Peyer's patch (tissue), 4 donors: ENCODE results near the gene IL22RA1. TPM values are rescaled to one million over a fixed set of nuclear protein-coding genes. Genes with fewer than 3 reads are reported as not detected.

Experiments
- DNase-seq, 3 donors: peaks; one replicate each; pipeline ENCODE4 v3.0.0-alpha.2; 2017 to 2019
- H3K27ac ChIP-seq, 4 donors: fragments of 200-600 bp; sonication (generic); one replicate each; pipeline ENCODE4 v1.5.1; 2016 to 2019
- H3K27me3 ChIP-seq, 2 donors: fragments of 200-600 bp; sonication (generic); one replicate each; pipeline ENCODE4 v1.5.1; 2019
- H3K36me3 ChIP-seq, 3 donors: fragments of 200-600 bp; sonication (generic); one replicate each; pipeline ENCODE4 v1.5.1; 2016 to 2019
- H3K4me1 ChIP-seq, 4 donors: fragments of 200-600 bp; sonication (generic); one replicate each; pipeline ENCODE4 v1.5.1; 2016 to 2019
- H3K4me3 ChIP-seq, 4 donors: fragments of 200-600 bp; sonication (generic); 1 replicate in 3 of 4; 2 replicates in 1 of 4; pipeline ENCODE4 v1.5.1; 2016 to 2019; ENCODE audit warnings: mild to moderate bottlenecking in 1 of 4
- H3K9me3 ChIP-seq, 4 donors: fragments of 200-600 bp; sonication (generic); one replicate each; pipeline ENCODE4 v1.5.1; 2016 to 2019; ENCODE audit warnings: mild to moderate bottlenecking in 1 of 4
- CTCF ChIP-seq, 6 experiments: fragments of 450-650 bp in 4 of 6; fragments of 200-600 bp in 2 of 6; sonication (generic) in 1 of 6; IDR thresholded peaks; one replicate each; pipeline ENCODE4 v1.5.1; 2017 to 2019; ENCODE audit warnings: antibody characterized with exemption in 6 of 6, mild to moderate bottlenecking in 3 of 6, moderate library complexity in 1 of 6
- POLR2A ChIP-seq, 2 donors: fragments of 450-650 bp; IDR thresholded peaks; one replicate each; pipeline ENCODE4 v1.5.1; 2017; ENCODE audit warnings: antibody characterized with exemption in 2 of 2, mild to moderate bottlenecking in 2 of 2, moderate library complexity in 2 of 2
- total RNA-seq, 4 donors: library from RNA; depleted of rRNA; stranded (reverse); fragments of >200 nt; gene quantifications; one replicate each; pipeline ENCODE4 v1.1.0, GENCODE V29; 2016

The IL22RA1 gene
- total RNA-seq, 4 donors from 2014 or later = 9.9 to 87.9 (median 74.5) TPM

GRCh38 chr1:24080131-24080530 lies 62.8 kb downstream of the IL22RA1 start:
- Histone ChIP-seq H3K36me3 (no peaks in the 10 kb centered on the region), H3K4me1 (no peaks in the 10 kb centered on the region), H3K27me3 (no peaks in the 10 kb centered on the region), H3K27ac (no peak overlapping the region), H3K9me3 (no peaks in the 10 kb centered on the region), H3K4me3 (no peak overlapping the region)
- DNase-seq = no peak
- TF ChIP-seq CTCF (IDR thresholded peaks at IDR 0.05) = no peak
- no peak for TF ChIP-seq POLR2A (IDR thresholded peaks at IDR 0.05)

GRCh38 chr1:24077278-24077978 lies 65.5 kb downstream of the IL22RA1 start:
- Histone ChIP-seq H3K4me1 (no peaks in the 10 kb centered on the region), H3K4me3 (no peak overlapping the region), H3K9me3 (no peaks in the 10 kb centered on the region), H3K36me3 (no peaks in the 10 kb centered on the region), H3K27ac (no peak overlapping the region), H3K27me3 (no peaks in the 10 kb centered on the region)
- DNase-seq = no peak
- TF ChIP-seq POLR2A (IDR thresholded peaks at IDR 0.05) = no peak

- TF ChIP-seq POLR2A (IDR thresholded peaks at IDR 0.05) (no peak), CTCF (IDR thresholded peaks at IDR 0.05) (no peak)
- no peak for DNase-seq
- Histone ChIP-seq H3K9me3 (no peaks in the 10 kb centered on the region), H3K36me3 (no peaks in the 10 kb centered on the region), H3K27me3 (no peaks in the 10 kb centered on the region), H3K4me3 (no peak overlapping the region), H3K4me1 (peaks cover 0 to 4% (median 0%) of the 10 kb centered on the region in 4 donors), H3K27ac (no peak overlapping the region)
Observed at GRCh38 chr1:24075946-24076345, 67.0 kb downstream of the IL22RA1 start.

- H3K27me3 ChIP-seq = no peaks in the 10 kb centered on the region
- peaks cover 0 to 5% (median 0%) of the 10 kb centered on the region in 4 donors for H3K4me1 ChIP-seq
- H3K36me3 ChIP-seq = no peaks in the 10 kb centered on the region
- no peak overlapping the region for H3K27ac ChIP-seq
- H3K4me3 ChIP-seq = no peak overlapping the region
- no peak for DNase-seq
- H3K9me3 ChIP-seq = no peaks in the 10 kb centered on the region
- TF ChIP-seq CTCF (IDR thresholded peaks at IDR 0.05) (no peak), POLR2A (IDR thresholded peaks at IDR 0.05) (no peak)
Observed at GRCh38 chr1:24075590-24075854, 67.4 kb downstream of the IL22RA1 start.

GRCh38 chr1:24074817-24075589 lies 67.9 kb downstream of the IL22RA1 start:
- H3K4me3 ChIP-seq = no peak overlapping the region
- H3K27ac ChIP-seq = no peak overlapping the region
- DNase-seq = no peak
- no peaks in the 10 kb centered on the region for H3K36me3 ChIP-seq
- no peaks in the 10 kb centered on the region for H3K27me3 ChIP-seq
- H3K9me3 ChIP-seq = no peaks in the 10 kb centered on the region
- TF ChIP-seq POLR2A (IDR thresholded peaks at IDR 0.05) = no peak
- peak in 1 of 6 experiments; percentile 11 for TF ChIP-seq CTCF (IDR thresholded peaks at IDR 0.05)
- peaks cover 0 to 5% (median 0%) of the 10 kb centered on the region in 4 donors for H3K4me1 ChIP-seq

GRCh38 chr1:24074196-24074595 lies 68.7 kb downstream of the IL22RA1 start:
- no peak overlapping the region for H3K27ac ChIP-seq
- no peak overlapping the region for H3K4me3 ChIP-seq
- DNase-seq = no peak
- H3K4me1 ChIP-seq = peaks cover 0 to 5% (median 0%) of the 10 kb centered on the region in 4 donors
- TF ChIP-seq POLR2A (IDR thresholded peaks at IDR 0.05) = no peak
- TF ChIP-seq CTCF (IDR thresholded peaks at IDR 0.05) = no peak
- no peaks in the 10 kb centered on the region for H3K36me3 ChIP-seq
- H3K27me3 ChIP-seq = no peaks in the 10 kb centered on the region
- H3K9me3 ChIP-seq = no peaks in the 10 kb centered on the region
